Measurements from ENCODE around the gene PPFIA1.

The PPFIA1 gene

DNA sequence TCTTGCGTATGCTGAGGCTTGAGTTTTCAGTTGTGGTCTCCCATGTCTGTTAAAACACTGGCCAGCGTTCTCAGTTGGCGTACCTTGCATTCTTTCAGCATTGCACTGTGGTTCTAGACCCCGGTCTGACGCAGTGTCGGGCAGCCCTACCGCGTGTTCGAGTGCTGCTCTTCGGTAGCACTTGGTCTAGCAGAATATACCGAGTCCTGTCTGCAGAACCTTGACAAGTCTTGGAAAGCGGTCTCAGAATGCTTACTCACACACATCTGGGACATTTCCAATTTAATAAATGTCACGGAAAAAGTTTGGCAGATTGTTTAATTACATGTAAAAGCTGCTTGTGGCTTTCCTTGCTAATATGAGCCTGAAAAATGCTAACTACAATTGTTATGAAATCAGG lies 32.6 kb downstream of the PPFIA1 start:
- Histone ChIP-seq H3K27ac (ENCODE audit: low read length) (no peak overlapping the region), H2AFZ (ENCODE audit: low read length) (no peak overlapping the region), H3K27me3 (replicated peaks; ENCODE audit: insufficient read depth, low read length) (no peaks in the 10 kb centered on the region), H3F3A (ENCODE audit: insufficient read depth, low read length) (no peaks in the 10 kb centered on the region), H3K4me1 (ENCODE audit: low read length) (no peaks in the 10 kb centered on the region), H3K9me2 (replicated peaks; ENCODE audit: insufficient read depth, low read length) (no peaks in the 10 kb centered on the region), H3K4me2 (ENCODE audit: low read depth, low read length) (no peak overlapping the region), H3K79me2 (ENCODE audit: low read length) (peaks cover 13% of the 10 kb centered on the region; the same call in 1 of the 2 replicates), H3K36me3 (replicated peaks; ENCODE audit: insufficient read depth, low read length) (no peaks in the 10 kb centered on the region), H4K20me1 (ENCODE audit: insufficient read depth, low read length) (no peaks in the 10 kb centered on the region), H3K4me3 (ENCODE audit: low read length) (no peak overlapping the region), H3K9ac (ENCODE audit: low read length) (no peak overlapping the region), H3K9me3 (replicated peaks; ENCODE audit: insufficient read depth, low read length) (no peaks in the 10 kb centered on the region)
- TF ChIP-seq CTCF (IDR thresholded peaks at IDR 0.05; ENCODE audit: low read length): no peak
- TF ChIP-seq EZH2 (optimal IDR thresholded peaks at IDR 0.05; ENCODE audit: low read depth, low read length): no peak
- no peak for TF ChIP-seq EZH2phosphoT487 (IDR thresholded peaks at IDR 0.05; ENCODE audit: low read length)
- no peak for DNase-seq

- Histone ChIP-seq H3K79me2 (ENCODE audit: low read length) (peaks cover 16% of the 10 kb centered on the region; the same call in 1 of the 2 replicates), H3K4me2 (ENCODE audit: low read depth, low read length) (no peak overlapping the region)
These were observed 33.7 kb downstream of the PPFIA1 start for GRCh38 chr11:70304208-70304603.

DNA sequence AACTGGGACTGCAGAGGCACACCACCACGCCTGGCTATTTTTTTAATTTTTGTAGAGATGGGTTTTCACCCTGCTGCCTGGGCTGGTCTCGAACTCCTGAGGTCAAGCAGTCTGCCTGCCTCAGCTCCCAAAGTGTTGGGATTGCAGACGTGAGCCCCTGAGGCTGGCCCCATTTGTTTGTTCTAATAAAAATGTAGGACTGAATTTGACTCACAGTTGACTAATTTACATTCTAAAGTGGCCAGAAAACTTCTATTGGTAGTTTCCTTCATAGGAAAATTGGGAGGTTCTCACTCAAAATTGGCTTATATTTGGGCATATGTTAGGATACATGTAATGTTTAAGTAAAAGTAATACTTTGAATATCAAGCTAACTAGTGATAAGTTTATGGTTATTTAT lies 35.0 kb downstream of the PPFIA1 start:
- no peak overlapping the region for H3K4me3 ChIP-seq (ENCODE audit: low read length)
- TF ChIP-seq EZH2 (optimal IDR thresholded peaks at IDR 0.05; ENCODE audit: low read depth, low read length) (no peak), CTCF (IDR thresholded peaks at IDR 0.05; ENCODE audit: low read length) (no peak), EZH2phosphoT487 (IDR thresholded peaks at IDR 0.05; ENCODE audit: low read length) (no peak)
- no peak overlapping the region for H3K4me2 ChIP-seq (ENCODE audit: low read depth, low read length)
- H2AFZ ChIP-seq (ENCODE audit: low read length): no peak overlapping the region
- no peaks in the 10 kb centered on the region for H3K27me3 ChIP-seq (replicated peaks; ENCODE audit: insufficient read depth, low read length)
- peaks cover 16% of the 10 kb centered on the region; the same call in 1 of the 2 replicates for H3K79me2 ChIP-seq (ENCODE audit: low read length)
- H3K27ac ChIP-seq (ENCODE audit: low read length): no peak overlapping the region
- no peaks in the 10 kb centered on the region for H3F3A ChIP-seq (ENCODE audit: insufficient read depth, low read length)
- H3K36me3 ChIP-seq (replicated peaks; ENCODE audit: insufficient read depth, low read length): no peaks in the 10 kb centered on the region
- DNase-seq: no peak
- no peaks in the 10 kb centered on the region for H3K9me2 ChIP-seq (replicated peaks; ENCODE audit: insufficient read depth, low read length)
- H3K9me3 ChIP-seq (replicated peaks; ENCODE audit: insufficient read depth, low read length): no peaks in the 10 kb centered on the region
- no peaks in the 10 kb centered on the region for H4K20me1 ChIP-seq (ENCODE audit: insufficient read depth, low read length)
- no peak overlapping the region for H3K9ac ChIP-seq (ENCODE audit: low read length)
- no peaks in the 10 kb centered on the region for H3K4me1 ChIP-seq (ENCODE audit: low read length)

More at GRCh38 chr11:70304208-70304603, 33.7 kb downstream of the PPFIA1 start:
- no peaks in the 10 kb centered on the region for H3K9me3 ChIP-seq (replicated peaks; ENCODE audit: insufficient read depth, low read length)
- H3K4me3 ChIP-seq (ENCODE audit: low read length): no peak overlapping the region
- no peaks in the 10 kb centered on the region for H3F3A ChIP-seq (ENCODE audit: insufficient read depth, low read length)
- no peak for DNase-seq
- no peaks in the 10 kb centered on the region for H3K9me2 ChIP-seq (replicated peaks; ENCODE audit: insufficient read depth, low read length)
- H2AFZ ChIP-seq (ENCODE audit: low read length): no peak overlapping the region
- no peak for TF ChIP-seq CTCF (IDR thresholded peaks at IDR 0.05; ENCODE audit: low read length)
- no peak for TF ChIP-seq EZH2phosphoT487 (IDR thresholded peaks at IDR 0.05; ENCODE audit: low read length)
- TF ChIP-seq EZH2 (optimal IDR thresholded peaks at IDR 0.05; ENCODE audit: low read depth, low read length): no peak
- no peak overlapping the region for H3K27ac ChIP-seq (ENCODE audit: low read length)
- no peaks in the 10 kb centered on the region for H3K27me3 ChIP-seq (replicated peaks; ENCODE audit: insufficient read depth, low read length)
- H4K20me1 ChIP-seq (ENCODE audit: insufficient read depth, low read length): no peaks in the 10 kb centered on the region
- H3K36me3 ChIP-seq (replicated peaks; ENCODE audit: insufficient read depth, low read length): no peaks in the 10 kb centered on the region
- H3K9ac ChIP-seq (ENCODE audit: low read length): no peak overlapping the region
- no peaks in the 10 kb centered on the region for H3K4me1 ChIP-seq (ENCODE audit: low read length)

Data from MM.1S (cell line).